SIG-M5 treated with dmso at 0.1 percent for 504 hours (cell line): Measurements from ENCODE around the gene PRKCSH.

Experiments used
- DNase-seq: peaks from one replicate; lab custom pipeline; 2025; ENCODE audit not compliant: unreplicated experiment; lab: John Stamatoyannopoulos, UW

Gene PRKCSH

DNA sequence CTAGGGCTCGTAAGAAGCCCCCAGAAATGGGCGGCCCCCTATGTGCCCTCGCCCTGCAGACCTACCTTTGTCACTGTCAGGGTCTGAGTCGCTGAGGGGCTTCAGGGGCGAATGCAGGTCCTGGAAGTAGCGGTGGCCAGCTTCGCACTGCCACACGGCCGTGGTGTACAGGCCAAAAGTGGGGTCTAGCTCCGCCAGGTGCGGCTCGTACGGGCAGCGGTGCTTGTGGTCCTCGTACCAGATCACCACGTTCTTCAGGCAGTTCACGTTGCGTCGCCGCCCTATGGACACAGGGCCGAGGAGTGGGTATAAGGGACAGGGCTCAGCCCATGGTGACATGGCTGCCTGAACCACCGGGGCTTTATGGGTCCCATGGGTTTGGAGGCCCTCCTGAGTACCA, 60.5 kb downstream of the PRKCSH start:
- no peak for DNase-seq

GRCh38 chr19:11496391-11497163, 61.1 kb downstream of the PRKCSH start:
- peak; percentile 62 for DNase-seq

- no peak for DNase-seq
Measured at GRCh38 chr19:11499220-11499726, 63.8 kb downstream of the PRKCSH start.

GRCh38 chr19:11499890-11500420, 64.5 kb downstream of the PRKCSH start:
- DNase-seq, result no peak
